ENCODE results near the gene APP.

Gene APP

GRCh38 chr21:25896501-25897056 is 274.0 kb downstream of the APP start:
- peaks cover 82% of the 10 kb centered on the region for H3K36me3 Mint-ChIP-seq (ENCODE audit: low read depth)
- peaks cover 24% of the 10 kb centered on the region for H3K4me1 Mint-ChIP-seq
- no peak overlapping the region for H3K4me3 Mint-ChIP-seq
- H3K27ac Mint-ChIP-seq: peak overlapping the region; percentile 57 to 74 (median 62)
- TF ChIP-seq, protein P1, sequence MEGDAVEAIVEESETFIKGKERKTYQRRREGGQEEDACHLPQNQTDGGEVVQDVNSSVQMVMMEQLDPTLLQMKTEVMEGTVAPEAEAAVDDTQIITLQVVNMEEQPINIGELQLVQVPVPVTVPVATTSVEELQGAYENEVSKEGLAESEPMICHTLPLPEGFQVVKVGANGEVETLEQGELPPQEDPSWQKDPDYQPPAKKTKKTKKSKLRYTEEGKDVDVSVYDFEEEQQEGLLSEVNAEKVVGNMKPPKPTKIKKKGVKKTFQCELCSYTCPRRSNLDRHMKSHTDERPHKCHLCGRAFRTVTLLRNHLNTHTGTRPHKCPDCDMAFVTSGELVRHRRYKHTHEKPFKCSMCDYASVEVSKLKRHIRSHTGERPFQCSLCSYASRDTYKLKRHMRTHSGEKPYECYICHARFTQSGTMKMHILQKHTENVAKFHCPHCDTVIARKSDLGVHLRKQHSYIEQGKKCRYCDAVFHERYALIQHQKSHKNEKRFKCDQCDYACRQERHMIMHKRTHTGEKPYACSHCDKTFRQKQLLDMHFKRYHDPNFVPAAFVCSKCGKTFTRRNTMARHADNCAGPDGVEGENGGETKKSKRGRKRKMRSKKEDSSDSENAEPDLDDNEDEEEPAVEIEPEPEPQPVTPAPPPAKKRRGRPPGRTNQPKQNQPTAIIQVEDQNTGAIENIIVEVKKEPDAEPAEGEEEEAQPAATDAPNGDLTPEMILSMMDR (IDR thresholded peaks at IDR 0.05; ENCODE audit: unreplicated experiment in 3 of 3): no peak
- no peaks in the 10 kb centered on the region for H3K27me3 Mint-ChIP-seq (ENCODE audit: low read depth)
- H3K9me3 Mint-ChIP-seq: peaks cover 14% of the 10 kb centered on the region

DNA sequence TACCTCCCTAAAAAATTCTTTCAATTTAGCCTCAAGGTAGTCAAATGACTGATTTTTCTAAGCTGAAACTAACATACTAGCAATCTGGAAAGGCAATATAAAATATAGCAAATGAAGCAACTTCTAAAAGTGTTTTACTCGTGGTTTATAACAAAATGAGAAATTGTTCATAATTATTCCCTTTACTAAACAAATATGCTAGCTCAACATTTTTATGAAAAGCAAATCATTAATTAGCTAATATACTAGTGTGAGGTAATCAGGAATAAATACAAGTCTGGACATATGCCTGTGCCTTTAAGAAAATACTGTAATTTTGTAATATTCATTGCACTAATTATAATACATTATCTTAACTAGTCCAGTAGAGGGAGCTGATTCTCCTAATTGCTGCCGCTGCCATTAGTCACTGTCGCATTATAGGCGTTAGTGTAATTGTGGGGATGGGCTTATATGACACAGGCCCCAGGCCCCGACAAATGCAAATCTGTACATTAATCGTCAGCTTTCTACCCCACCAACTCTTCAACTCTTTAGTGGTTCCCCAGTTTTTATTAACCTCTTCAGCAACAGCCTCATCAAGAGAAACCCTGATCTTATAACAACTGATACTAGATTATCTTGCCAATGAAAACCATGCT is 274.9 kb downstream of the APP start:
- Mint-ChIP-seq H3K27me3 (ENCODE audit: low read depth) (no peaks in the 10 kb centered on the region), H3K36me3 (ENCODE audit: low read depth) (peaks cover 86% of the 10 kb centered on the region), H3K4me1 (peaks cover 22% of the 10 kb centered on the region), H3K4me3 (no peak overlapping the region), H3K9me3 (peaks cover 14% of the 10 kb centered on the region), H3K27ac (peak overlapping the region; percentile 57 to 74 (median 62))
- TF ChIP-seq, protein P1 (IDR thresholded peaks at IDR 0.05; ENCODE audit: unreplicated experiment in 3 of 3): peak in 2 of 3 experiments; percentile 37 to 41

GRCh38 chr21:25893191-25893590 is 277.4 kb downstream of the APP start:
- peak overlapping the region; percentile 53 to 86 (median 84) for H3K27ac Mint-ChIP-seq
- TF ChIP-seq, protein P1 (IDR thresholded peaks at IDR 0.05; ENCODE audit: unreplicated experiment in 3 of 3): no peak
- H3K36me3 Mint-ChIP-seq (ENCODE audit: low read depth): peaks cover 90% of the 10 kb centered on the region
- H3K4me1 Mint-ChIP-seq: peaks cover 17% of the 10 kb centered on the region
- H3K9me3 Mint-ChIP-seq: peaks cover 14% of the 10 kb centered on the region
- H3K27me3 Mint-ChIP-seq (ENCODE audit: low read depth): no peaks in the 10 kb centered on the region
- no peak overlapping the region for H3K4me3 Mint-ChIP-seq

DNA sequence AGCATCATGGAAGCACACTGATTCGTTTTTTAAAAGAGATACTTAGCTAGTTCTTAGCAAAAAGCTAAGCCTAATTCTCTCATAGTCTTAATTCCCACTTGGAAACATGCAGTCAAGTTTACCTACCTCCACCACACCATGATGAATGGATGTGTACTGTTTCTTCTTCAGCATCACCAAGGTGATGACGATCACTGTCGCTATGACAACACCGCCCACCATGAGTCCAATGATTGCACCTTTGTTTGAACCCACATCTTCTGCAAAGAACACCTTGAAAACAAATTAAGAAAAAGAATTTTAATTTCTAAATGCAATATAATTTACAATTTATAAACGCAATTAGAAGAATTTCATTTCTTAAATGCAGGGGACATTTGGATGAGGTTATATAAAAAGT is 279.0 kb downstream of the APP start:
- Mint-ChIP-seq H3K27me3 (ENCODE audit: low read depth) (no peaks in the 10 kb centered on the region), H3K4me3 (no peak overlapping the region), H3K27ac (no peak overlapping the region), H3K36me3 (ENCODE audit: low read depth) (peaks cover 89% of the 10 kb centered on the region), H3K4me1 (peaks cover 14% of the 10 kb centered on the region), H3K9me3 (peaks cover 14% of the 10 kb centered on the region)
- TF ChIP-seq, protein P1 (IDR thresholded peaks at IDR 0.05; ENCODE audit: unreplicated experiment in 3 of 3): no peak

- peaks cover 87% of the 10 kb centered on the region for H3K36me3 Mint-ChIP-seq (ENCODE audit: low read depth)
- no peak overlapping the region for H3K4me3 Mint-ChIP-seq
- peaks cover 13% of the 10 kb centered on the region for H3K4me1 Mint-ChIP-seq
- H3K9me3 Mint-ChIP-seq: peaks cover 14% of the 10 kb centered on the region
- H3K27ac Mint-ChIP-seq: no peak overlapping the region
- TF ChIP-seq, protein P1 (IDR thresholded peaks at IDR 0.05; ENCODE audit: unreplicated experiment in 3 of 3): no peak
- no peaks in the 10 kb centered on the region for H3K27me3 Mint-ChIP-seq (ENCODE audit: low read depth)
These were observed 280.6 kb downstream of the APP start for GRCh38 chr21:25890001-25890400.

DNA sequence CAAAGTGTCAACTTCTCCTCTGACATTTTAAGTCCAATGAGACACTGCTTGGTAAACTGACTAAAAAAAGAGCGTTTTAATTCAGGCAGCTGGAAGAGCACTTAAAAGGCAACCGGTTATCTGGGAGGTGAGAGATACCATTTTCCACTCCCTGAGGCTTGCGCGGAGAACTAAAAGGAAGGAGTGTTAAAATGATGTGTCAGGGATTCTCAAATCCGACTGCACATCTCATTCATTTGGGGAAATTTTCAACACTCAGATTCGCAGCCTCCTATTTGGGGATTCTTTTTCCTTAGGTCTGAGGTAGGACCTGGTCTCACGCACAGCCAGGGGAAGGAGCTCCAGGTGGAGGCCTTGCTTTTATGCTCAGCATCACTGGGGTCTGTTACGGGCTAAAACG is 281.9 kb downstream of the APP start:
- TF ChIP-seq, protein P1 (IDR thresholded peaks at IDR 0.05; ENCODE audit: unreplicated experiment in 3 of 3): no peak
- H3K4me1 Mint-ChIP-seq: peaks cover 13% of the 10 kb centered on the region
- peak overlapping the region in 1 of 3 experiments; percentile 79 for H3K27ac Mint-ChIP-seq
- H3K27me3 Mint-ChIP-seq (ENCODE audit: low read depth): no peaks in the 10 kb centered on the region
- H3K4me3 Mint-ChIP-seq: no peak overlapping the region
- H3K36me3 Mint-ChIP-seq (ENCODE audit: low read depth): peaks cover 85% of the 10 kb centered on the region
- peaks cover 6% of the 10 kb centered on the region for H3K9me3 Mint-ChIP-seq

Measured in nephron (organoid).